Stimulated activated CD8-positive, alpha-beta memory T cell treated with anti-CD3 and anti-CD28 coated beads, Interleukin-2, amount 100 ng/mL, for 48 hours (primary cell): ENCODE measurements around the gene ADAM22.

Experiments
- DNase-seq, 2 donors: peaks; one replicate each; pipeline ENCODE4 v3.0.0-alpha.2; 2020; ENCODE audit warnings: low read depth in 2 of 2

The ADAM22 gene

GRCh38 chr7:88165697-88166096 is 231.6 kb downstream of the ADAM22 start:
- DNase-seq, result no peak

GRCh38 chr7:88167223-88167622 is 233.2 kb downstream of the ADAM22 start:
- no peak for DNase-seq

GRCh38 chr7:88167721-88168120 is 233.7 kb downstream of the ADAM22 start:
- no peak for DNase-seq

GRCh38 chr7:88169717-88170320 is 235.8 kb downstream of the ADAM22 start:
- no peak for DNase-seq

- no peak for DNase-seq
Observed at GRCh38 chr7:88172842-88173241, 238.8 kb downstream of the ADAM22 start.

- DNase-seq, result no peak
Observed at GRCh38 chr7:88176190-88176589, 242.1 kb downstream of the ADAM22 start.

- DNase-seq, result no peak
Observed at GRCh38 chr7:88183051-88183450, 249.0 kb downstream of the ADAM22 start.

GRCh38 chr7:88184848-88185304 is 250.8 kb downstream of the ADAM22 start:
- DNase-seq, result peak in 1 of 2 donors; percentile 10

GRCh38 chr7:88185650-88186049 is 251.6 kb downstream of the ADAM22 start:
- no peak for DNase-seq

- DNase-seq, result no peak
Observed at GRCh38 chr7:88191911-88192310, 257.9 kb downstream of the ADAM22 start.

GRCh38 chr7:88200261-88200660 is 266.2 kb downstream of the ADAM22 start:
- no peak for DNase-seq

- no peak for DNase-seq
Observed at GRCh38 chr7:88200789-88201188, 266.7 kb downstream of the ADAM22 start.

- no peak for DNase-seq
Observed at GRCh38 chr7:88201305-88201704, 267.3 kb downstream of the ADAM22 start.

- DNase-seq, result no peak
Observed at GRCh38 chr7:88202278-88202677, 268.2 kb downstream of the ADAM22 start.

- no peak for DNase-seq
Observed at GRCh38 chr7:88202799-88203198, 268.7 kb downstream of the ADAM22 start.

- DNase-seq, result no peak
Observed at GRCh38 chr7:88203401-88203800, 269.4 kb downstream of the ADAM22 start.

- no peak for DNase-seq
Observed at GRCh38 chr7:88204525-88205110, 270.6 kb downstream of the ADAM22 start.

GRCh38 chr7:88205179-88205578 is 271.1 kb downstream of the ADAM22 start:
- DNase-seq, result no peak

GRCh38 chr7:88206254-88206653 is 272.2 kb downstream of the ADAM22 start:
- DNase-seq, result no peak

GRCh38 chr7:88208521-88208920 is 274.5 kb downstream of the ADAM22 start:
- DNase-seq, result no peak

GRCh38 chr7:88212918-88213317 is 278.9 kb downstream of the ADAM22 start:
- DNase-seq, result no peak

- no peak for DNase-seq
Observed at GRCh38 chr7:88214456-88214855, 280.4 kb downstream of the ADAM22 start.

- no peak for DNase-seq
Observed at GRCh38 chr7:88215295-88215694, 281.2 kb downstream of the ADAM22 start.

- DNase-seq, result no peak
Observed at GRCh38 chr7:88216276-88216675, 282.2 kb downstream of the ADAM22 start.
